Activated CD8-positive, alpha-beta memory T cell treated with anti-CD3 and anti-CD28 coated beads for 4 hours (primary cell): Measurements from ENCODE around the gene DUS1L.

Source experiments
- DNase-seq, 2 donors: peaks; one replicate each; pipeline ENCODE4 v3.0.0-alpha.2; 2020; ENCODE audit warnings: low read depth in 2 of 2

The DUS1L gene

DNA sequence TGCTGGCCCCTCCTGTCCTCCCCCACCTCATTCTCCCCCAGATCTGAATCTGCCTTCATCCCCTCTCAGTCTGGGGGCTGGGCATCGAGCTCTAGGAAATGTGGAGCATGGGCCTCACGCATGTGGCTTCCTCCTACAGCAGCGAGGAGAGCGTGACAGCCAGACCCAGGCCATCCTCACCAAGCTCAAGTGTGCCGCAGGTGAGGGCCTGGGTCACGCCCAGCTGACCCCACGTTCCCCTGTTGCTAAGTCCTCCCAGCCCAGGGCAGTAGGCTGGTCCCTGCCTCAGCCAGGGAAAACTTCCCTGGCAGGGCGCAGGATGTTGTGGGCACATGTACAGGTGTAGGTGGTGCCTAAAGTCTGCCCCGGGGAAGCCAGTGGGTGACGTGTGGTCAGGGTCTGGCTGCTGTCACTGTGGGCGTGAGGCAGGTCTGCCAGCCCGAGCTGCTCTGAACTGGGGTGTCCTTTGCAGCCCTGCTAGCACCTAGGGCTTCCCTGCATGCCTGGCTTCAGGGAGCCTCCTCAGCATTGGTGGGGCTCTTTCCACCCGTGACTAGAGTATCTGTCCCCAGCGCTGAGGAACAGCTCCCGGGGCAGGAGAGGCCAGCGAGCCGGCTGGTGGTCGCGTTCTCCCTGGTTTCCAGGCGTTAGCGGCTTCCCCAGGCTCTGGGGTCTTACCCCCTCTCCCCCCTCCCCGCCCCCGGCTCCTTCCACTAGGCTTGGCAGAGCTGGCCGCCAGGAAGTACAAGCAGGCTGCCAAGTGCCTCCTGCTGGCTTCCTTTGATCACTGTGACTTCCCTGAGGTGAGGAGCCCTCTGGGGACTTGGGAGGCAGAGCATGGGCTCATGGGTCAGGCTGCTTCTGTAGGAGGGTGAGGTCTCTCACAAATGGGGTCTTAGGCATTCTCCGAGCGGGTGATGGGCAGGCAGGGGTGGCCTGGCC is 10.3 kb downstream of the DUS1L start:
- DNase-seq = no peak

GRCh38 chr17:82054351-82055022 is 11.1 kb downstream of the DUS1L start:
- no peak for DNase-seq

DNA sequence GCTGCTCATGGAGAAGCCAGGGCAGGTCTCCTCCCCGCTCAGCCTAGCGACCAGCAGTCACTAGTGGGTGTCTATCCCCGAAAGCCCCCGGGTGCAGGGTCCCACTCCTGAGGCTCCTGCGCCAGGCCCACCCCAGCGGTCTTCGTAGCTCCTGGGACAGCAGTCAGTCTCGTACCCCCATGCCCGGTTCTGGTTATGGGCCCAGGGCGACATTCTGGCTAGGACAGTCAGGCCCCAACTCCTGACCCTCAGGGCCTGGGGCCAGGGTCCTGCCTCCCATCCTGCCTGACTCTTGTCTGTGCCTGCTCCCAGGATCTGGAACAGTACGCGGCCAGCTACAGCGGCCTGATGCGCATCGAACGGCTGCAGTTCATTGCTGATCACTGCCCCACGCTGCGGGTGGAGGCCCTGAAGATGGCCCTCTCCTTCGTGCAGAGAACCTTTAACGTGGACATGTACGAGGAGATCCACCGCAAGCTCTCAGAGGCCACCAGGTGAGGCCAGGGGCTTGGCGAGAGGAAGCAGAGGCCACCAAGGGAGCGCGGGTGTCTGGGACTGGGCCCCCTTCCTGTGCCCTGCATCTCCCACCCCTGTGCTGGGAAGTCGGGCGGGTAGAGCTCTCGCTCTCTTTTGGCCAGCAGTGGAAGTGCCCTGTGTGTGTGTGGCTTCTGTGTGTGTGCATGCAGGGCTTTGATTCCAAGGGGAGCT is 11.9 kb downstream of the DUS1L start:
- no peak for DNase-seq

- no peak for DNase-seq
Measured at GRCh38 chr17:82053130-82053529, 12.5 kb downstream of the DUS1L start.

DNA sequence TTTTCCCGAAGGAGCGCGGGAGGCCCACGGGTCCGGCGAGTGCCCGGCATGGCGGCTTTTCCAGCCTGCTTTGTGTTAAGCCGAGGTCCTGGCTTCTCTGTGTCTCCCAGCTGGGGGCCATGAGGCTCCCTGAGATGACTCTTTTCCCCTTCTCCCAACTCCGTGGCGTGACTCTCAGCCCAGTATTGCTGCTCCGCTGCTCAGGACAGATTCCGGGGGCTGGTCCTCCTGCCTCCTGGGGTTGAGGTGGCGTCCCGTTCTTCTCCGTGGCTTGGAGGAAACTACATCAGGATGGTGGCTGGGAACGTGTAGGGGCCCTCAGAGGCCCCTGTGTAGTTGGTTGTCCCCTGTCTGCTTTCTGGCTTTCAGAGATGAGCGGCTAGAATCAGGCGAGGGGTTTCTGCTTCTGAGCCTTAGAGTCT is 13.0 kb downstream of the DUS1L start:
- DNase-seq = no peak

DNA sequence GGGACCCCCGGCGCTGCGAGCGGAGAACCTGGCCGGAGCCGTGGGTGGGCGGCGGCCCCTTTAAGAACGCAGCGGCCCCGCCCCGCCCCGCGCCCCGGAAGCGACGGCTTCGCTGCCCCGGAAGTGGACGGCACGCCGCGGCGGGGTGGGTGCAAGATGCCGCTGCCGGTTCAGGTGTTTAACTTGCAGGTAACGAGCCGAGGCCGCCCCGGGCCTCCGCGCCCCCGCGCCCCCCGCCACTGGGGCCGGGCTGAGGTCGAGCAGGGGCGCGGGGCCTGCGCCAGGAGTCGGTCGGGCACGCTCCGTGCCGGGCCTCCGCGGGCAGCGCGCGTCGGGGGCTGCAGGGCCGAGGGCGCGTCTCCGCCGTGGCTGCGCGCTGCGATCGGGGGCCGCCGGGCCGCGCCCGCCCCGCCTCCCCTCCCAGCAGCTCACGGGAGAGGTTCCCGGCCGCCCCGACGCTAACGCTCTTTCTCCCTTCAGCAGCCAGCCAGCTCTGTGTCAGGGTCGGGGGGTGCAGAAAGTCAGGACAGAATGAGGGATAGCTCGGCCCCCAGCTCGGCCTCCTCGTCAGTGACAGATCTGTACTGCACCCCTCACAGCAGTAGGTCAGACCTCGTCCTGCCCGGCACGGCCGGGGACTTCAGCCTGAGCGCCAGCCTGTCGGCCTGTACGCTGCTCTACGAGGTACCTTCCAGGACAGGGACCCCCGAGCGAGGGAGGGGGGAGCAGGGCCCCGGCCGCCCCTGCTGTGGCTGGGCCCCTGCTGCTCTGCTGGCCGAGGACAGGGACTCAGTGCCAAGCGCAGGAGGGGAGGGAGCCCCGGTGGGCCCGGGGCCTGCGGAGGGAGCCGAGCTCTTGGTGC is 13.6 kb downstream of the DUS1L start, which contains the start of the genes GPS1 and RFNG:
TSS of gene GPS1 (plus strand) at position 123 of the 862 bp plus-strand sequence. CDS start at position 157, 34 bp downstream.
TSS of gene RFNG (minus strand) at position 36 of the 862 bp plus-strand sequence. CDS start 45 bp downstream, outside the sequence.
- peak; percentile 58 to 68 for DNase-seq

GRCh38 chr17:82050761-82051641 is 14.6 kb downstream of the DUS1L start:
- no peak for DNase-seq

GRCh38 chr17:82050152-82050760 is 15.3 kb downstream of the DUS1L start:
- no peak for DNase-seq

- DNase-seq = no peak
Measured at GRCh38 chr17:82049521-82049971, 16.1 kb downstream of the DUS1L start.

DNA sequence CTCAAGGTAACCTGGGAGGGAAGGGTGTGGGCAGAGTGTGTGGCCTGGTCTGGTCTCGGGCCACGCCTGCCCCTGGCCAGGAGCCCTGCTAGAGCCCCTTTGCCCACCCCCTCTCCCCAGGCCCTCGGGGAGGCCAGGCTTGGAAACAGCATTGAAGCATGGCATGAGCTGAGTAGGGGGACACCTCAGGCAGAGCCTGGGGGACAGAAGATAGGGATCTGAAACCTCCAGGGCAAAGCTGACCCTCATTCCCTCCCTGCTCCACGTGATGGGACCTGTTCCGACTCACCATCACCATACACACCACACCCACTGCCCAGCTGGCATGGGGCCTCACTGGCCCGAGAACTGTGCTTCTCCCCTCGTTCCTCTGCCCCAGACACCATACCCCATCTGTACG is 16.5 kb downstream of the DUS1L start:
- no peak for DNase-seq

DNA sequence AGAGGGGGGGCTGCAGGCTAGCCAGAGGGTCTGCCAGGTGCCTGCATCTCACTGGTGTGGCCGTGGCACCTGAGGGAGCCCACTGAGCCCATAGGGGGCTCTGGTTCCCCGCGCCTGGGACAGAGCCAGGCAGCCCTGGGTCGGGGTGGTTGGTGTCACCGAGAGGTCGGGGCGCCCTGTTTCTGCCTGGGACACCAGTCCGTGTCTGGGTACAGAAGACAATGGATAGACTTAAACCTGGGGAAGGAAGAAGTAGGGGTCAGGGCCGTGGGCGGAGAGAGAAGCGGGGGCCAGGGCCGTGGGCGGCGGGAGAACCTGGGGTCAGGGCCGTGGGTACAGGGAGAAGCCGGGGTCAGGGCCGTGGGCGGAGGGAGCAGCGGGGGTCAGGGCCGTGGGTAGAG is 17.0 kb downstream of the DUS1L start:
- no peak for DNase-seq

GRCh38 chr17:82047914-82048570 is 17.6 kb downstream of the DUS1L start:
- no peak for DNase-seq

DNA sequence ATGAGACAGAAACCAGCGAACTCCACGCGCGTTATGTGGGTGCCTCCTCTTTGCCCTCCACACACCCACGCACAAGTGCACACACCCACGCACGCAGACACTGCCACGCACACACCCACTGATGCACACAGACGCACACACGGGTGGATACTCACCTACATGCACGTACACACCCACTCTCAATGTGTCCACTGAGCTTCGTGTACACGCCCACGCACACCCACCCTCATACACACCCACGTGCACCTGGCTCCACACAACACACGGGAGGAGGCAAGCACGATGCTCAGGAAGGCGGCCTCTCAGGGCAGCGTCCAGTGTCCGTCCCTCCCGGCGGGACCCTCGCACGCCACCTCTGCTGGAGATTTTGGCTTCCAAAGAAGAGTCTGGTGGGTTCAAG is 18.2 kb downstream of the DUS1L start:
- DNase-seq = no peak

- DNase-seq = no peak
Measured at GRCh38 chr17:82046903-82047302, 18.7 kb downstream of the DUS1L start.

DNA sequence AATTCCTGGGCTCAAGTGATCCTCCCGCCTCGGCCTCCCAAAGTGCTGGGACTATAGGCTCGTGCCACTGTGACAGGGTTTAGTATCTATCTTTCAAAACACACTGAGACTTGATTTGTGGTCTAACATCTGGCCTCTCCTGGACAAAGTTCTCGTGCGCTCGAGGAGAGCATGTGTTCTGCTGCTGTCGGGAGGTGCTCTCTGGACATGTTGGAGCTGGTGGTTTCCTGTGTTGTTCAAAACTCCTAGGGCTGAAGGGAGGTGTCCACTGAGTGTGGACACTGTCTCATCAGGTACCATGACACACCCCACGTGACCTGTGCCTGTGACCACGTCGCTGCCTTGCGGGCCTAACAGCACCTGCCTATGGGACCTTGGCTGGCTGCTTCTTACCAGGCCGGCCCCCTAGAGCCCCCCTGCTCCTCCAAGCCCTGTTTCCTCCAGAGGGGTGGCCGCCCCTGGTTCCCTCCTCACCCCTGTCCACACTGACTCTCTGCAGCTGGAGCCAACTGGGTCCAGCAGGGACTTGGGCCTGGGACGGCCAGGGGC is 19.6 kb downstream of the DUS1L start:
- no peak for DNase-seq

DNA sequence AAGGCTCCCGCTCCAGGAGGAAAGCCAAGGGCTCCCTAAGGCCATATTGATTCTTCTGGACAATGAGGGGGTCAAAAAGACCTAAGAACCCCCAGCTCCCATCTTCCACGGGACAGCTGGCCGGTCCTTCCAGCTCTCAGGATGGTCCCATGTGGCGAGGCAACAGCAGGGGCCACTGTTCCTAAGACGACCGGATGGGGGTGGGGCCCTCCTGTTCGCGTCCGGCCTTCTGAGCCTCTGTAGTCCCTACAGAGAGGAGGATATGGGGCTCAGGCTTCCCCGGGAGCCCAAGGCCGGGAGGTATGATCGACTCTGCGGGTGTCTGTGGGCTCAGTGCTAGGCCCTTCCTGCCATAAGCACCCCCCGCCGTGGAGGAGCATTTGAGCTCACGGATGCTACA is 22.1 kb downstream of the DUS1L start:
- DNase-seq = no peak

DNA sequence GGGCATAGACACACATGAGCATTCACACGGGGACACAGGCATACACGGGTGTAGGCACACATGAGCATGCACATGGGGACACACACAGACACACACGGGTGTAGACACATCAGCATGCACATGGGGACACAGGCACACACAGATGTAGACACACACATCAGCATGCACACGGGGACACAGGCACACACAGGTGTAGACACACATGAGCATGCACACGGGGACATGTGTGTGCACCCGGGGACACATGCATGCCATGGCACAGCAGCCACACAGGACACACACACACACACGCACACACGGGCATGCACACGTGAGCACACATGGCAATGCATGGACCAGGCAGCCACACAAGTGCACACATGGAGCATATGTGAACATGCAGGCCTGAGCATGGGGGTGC is 23.0 kb downstream of the DUS1L start:
- DNase-seq = no peak

DNA sequence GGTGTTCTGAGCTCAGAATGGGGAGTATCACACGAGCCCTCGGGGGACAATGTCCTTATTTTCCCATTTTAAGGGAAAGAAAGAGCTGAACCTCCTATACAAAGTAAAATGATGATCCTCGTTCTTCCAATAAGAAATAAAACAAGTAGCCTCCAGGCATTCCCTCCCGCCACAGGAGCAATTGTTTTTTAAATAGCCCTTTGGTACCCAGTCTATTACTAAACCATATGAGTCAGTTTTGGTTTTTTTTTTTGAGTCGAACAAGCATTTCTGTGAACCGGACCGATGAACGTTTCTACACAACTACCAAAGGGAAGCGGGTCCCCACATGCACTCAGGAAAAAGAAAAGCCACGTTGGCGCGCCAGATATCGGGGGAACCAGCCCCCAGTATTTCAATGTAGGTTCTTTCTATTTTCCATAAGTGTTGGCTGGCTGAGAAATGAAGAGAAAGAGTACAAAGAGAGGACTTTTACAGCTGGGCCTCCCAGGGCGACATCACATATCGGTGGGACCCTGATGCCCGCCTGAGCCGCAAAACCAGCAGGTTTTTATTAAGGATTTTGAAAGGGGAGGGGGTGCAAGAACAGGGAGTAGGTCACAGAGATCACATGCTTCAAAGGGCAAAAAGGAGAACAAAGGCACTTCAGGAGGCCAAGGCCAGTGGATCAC is 24.3 kb downstream of the DUS1L start:
- no peak for DNase-seq
